Adrenal gland (tissue), 5 donors: Measurements from ENCODE around the gene ARL6IP1.

Experiments used
- POLR2A ChIP-seq, 2 donors: fragments of 450-650 bp; IDR thresholded peaks; one replicate each; pipeline ENCODE4 v1.6.1; 2017; ENCODE audit warnings: antibody characterized with exemption in 2 of 2, mild to moderate bottlenecking in 2 of 2, moderate library complexity in 1 of 2
- TF ChIP-seq, protein P1 (sequence below), 6 experiments: fragments of 450-650 bp in 4 of 6; fragments of 200-600 bp in 2 of 6; sonication (generic) in 1 of 6; IDR thresholded peaks; 1 replicate in 5 of 6; 2 replicates in 1 of 6; pipeline versions ENCODE4 v1.5.1 to v1.8.0; 2016 to 2021; ENCODE audit warnings: antibody characterized with exemption in 6 of 6, mild to moderate bottlenecking in 2 of 6, moderate library complexity in 1 of 6
- donor health status: DM: no; HTN: no; CAD: no.

DNA sequence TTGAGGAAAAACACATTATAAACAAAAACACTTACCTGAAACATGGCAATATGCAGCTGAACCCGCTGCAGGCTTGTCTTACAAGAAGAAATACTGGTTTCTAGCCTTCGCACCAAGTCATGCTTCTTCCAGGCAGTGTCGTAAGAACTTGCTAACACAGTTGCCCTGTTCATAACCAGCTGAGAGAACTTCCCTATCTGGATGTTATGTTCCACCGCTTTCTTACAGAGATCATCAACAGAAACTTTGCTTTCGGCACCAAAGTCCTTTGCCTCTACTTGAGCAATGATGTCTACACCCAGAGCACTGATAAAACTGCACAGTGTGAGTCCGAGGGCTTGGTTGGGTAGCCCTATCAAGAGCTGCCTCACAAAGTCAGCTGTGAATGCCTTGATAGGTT is 27.9 kb upstream of the ARL6IP1 start:
- TF ChIP-seq, protein P1, sequence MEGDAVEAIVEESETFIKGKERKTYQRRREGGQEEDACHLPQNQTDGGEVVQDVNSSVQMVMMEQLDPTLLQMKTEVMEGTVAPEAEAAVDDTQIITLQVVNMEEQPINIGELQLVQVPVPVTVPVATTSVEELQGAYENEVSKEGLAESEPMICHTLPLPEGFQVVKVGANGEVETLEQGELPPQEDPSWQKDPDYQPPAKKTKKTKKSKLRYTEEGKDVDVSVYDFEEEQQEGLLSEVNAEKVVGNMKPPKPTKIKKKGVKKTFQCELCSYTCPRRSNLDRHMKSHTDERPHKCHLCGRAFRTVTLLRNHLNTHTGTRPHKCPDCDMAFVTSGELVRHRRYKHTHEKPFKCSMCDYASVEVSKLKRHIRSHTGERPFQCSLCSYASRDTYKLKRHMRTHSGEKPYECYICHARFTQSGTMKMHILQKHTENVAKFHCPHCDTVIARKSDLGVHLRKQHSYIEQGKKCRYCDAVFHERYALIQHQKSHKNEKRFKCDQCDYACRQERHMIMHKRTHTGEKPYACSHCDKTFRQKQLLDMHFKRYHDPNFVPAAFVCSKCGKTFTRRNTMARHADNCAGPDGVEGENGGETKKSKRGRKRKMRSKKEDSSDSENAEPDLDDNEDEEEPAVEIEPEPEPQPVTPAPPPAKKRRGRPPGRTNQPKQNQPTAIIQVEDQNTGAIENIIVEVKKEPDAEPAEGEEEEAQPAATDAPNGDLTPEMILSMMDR (IDR thresholded peaks at IDR 0.05): no peak
- TF ChIP-seq POLR2A (IDR thresholded peaks at IDR 0.05): no peak
